GM08714 (cell line): ENCODE results near the gene OPHN1.
"Not testable (repeated sequence)": the region's sequence is repeated elsewhere in the genome, so short reads cannot be mapped to it uniquely, and the experiment has no call there.

Experiments used
- H3K4me3 ChIP-seq: fragments of 200-500 bp; sonication (Bioruptor generic); 2 replicates; pipeline ENCODE4 v1.5.1; 2014; ENCODE audit warnings: mild to moderate bottlenecking, low read length, inconsistent platforms
- ZNF274 ChIP-seq: IDR thresholded peaks from 2 replicates; pipeline ENCODE4 v1.6.1; 2012; ENCODE audit warnings: mild to moderate bottlenecking, low read depth, low read length

OPHN1 gene

GRCh38 chrX:68411729-68412128 lies 21.6 kb downstream of the OPHN1 start:
- no peak for TF ChIP-seq ZNF274
- no peak overlapping the region for H3K4me3 ChIP-seq

DNA sequence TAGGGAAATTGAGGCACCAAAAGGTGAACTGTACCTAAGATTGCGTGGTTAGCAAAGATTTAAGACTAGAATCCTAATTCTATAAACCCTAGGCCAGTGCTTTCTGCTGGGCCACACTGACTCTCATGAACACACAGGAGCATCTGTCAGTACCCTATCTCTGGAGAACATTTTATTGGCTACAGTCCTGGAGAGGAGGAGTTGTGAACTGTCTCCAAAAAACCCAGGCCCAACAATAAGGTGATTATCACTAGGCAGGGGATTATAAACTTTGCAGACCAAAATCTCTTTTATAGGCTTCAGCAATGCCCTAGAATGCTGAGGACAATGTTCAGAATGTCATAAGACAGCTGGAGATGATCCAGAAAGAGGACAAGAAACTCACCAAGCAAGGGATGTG lies 24.1 kb downstream of the OPHN1 start:
- TF ChIP-seq ZNF274: no peak
- H3K4me3 ChIP-seq: no peak overlapping the region

DNA sequence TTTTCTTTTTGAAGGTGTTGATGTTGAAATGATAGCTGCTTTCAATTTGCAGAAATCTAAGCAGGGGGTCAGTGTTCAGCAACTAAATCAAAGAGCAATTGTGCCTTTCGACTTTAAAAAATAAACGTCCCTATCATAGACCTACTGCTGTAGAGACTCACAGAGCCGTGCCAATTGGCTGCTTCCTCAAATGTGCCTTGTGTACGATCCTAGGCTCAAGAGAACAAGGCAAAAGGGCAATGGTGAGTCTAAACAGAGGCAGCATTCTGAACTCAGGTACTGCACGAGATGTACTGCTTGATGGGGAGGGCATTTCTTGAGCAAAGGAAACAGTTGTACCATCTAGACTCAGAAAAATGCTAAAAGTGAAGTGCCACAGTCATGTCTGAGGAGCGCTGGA lies 29.8 kb downstream of the OPHN1 start:
- TF ChIP-seq ZNF274: no peak
- no peak overlapping the region for H3K4me3 ChIP-seq

- TF ChIP-seq ZNF274: no peak
- H3K4me3 ChIP-seq: no peak overlapping the region
Measured at GRCh38 chrX:68403038-68403437, 30.3 kb downstream of the OPHN1 start.

DNA sequence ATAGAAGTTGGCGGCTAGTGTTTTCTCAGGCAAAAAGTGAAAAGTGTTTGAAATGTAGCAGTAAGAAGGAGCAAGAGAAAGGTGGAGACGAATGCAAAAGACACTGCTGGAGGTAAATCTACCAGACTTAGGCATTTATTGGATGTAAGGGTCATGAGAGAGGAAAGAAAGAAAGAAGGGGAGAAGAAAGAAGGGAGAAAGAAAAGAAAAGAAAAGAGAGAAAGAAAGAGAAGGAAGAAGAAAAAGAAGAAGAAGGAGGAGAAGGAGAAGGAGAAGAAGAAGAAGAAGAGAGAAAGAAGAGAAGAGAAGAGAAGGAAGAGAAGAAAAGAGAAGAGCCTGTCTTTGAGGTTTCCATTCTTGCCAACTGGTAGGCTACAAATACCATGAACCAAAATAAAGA lies 31.2 kb downstream of the OPHN1 start:
- no peak for TF ChIP-seq ZNF274
- H3K4me3 ChIP-seq: no peak overlapping the region

DNA sequence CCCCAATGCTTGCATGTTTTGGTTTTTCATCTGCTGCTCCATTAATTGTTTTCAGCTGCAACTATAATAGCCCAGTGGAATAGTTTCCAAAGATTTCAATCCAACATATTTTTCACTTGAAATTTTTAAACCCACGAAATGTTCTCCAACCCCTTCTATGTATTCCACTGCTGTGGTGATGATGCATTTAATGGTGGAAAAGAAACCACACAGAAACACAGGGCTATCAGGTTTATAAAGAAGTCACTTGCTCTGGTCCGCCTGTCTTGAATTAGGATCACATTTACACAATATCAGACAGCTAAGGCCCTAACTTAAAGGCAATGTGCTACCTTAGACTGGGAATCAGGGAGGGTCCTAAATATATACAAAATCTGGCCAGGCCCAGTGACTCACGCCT lies 35.0 kb downstream of the OPHN1 start:
- TF ChIP-seq ZNF274: no peak
- H3K4me3 ChIP-seq: no peak overlapping the region

GRCh38 chrX:68396953-68397352 lies 36.3 kb downstream of the OPHN1 start:
- H3K4me3 ChIP-seq: no peak overlapping the region
- no peak for TF ChIP-seq ZNF274

- H3K4me3 ChIP-seq: not testable (repeated sequence)
Measured at GRCh38 chrX:68389419-68389960, 43.8 kb downstream of the OPHN1 start.

DNA sequence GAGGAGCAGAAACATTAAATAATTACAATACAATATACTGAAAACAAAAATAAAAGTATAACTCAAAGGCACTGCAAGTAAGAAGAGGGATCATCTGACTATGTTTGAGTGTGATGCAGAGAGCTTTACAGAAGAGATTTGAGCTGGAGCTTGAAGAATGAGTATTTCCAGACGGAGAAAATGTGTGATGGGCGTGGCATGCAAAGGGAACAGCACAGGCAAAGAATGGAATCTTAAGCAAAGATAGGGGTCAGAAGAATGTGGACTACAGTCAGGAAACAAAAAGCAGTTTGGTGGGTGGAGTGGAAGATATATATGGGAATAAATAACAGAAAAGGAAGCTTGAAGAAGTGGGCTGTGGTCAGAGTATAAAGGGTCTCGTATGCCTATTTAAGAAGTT lies 45.5 kb downstream of the OPHN1 start:
- H3K4me3 ChIP-seq: no peak overlapping the region
- TF ChIP-seq ZNF274: no peak

DNA sequence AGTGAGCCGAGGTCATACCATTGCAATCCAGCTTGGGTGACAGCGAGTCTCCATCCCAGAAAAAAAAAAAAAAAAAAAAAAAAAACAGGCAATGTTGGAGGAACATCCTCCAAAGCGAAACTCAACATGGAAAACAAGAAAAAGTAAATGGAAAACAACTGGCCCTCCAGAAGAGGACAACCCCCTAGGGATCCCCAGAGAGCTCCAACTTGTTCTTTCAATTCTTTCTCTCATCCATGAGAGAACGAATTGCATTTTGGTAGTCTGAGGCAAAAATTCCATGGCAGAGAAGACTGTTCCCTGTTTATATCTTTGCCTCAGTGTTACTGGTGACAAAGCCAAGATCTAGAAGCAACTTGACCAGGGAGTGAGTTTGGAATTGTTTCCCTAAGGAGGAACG lies 49.8 kb downstream of the OPHN1 start:
- TF ChIP-seq ZNF274: no peak
- H3K4me3 ChIP-seq: no peak overlapping the region

- H3K4me3 ChIP-seq: not testable (repeated sequence)
Measured at GRCh38 chrX:68377579-68377978, 55.7 kb downstream of the OPHN1 start.

GRCh38 chrX:68376373-68376772 lies 56.9 kb downstream of the OPHN1 start:
- H3K4me3 ChIP-seq: no peak overlapping the region
- TF ChIP-seq ZNF274: no peak

DNA sequence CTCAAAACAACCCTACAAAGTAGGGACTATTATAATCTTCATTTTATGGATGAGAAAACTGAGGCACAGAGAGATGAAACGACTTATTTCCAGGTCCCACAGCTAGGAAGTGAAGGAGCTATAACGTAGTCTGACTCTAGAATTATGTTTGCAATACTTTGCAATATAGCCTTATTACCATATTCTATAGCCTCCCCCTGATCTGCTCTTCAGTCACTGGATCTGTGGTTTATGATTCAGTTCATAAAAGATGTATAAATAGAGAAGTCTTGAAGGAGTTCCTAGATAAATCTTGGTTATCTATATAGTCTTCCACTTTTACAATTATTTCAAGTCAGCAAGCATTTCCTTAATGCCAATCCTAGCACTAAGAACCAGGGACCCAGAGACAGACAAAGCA lies 57.5 kb downstream of the OPHN1 start:
- no peak overlapping the region for H3K4me3 ChIP-seq
- TF ChIP-seq ZNF274: no peak

DNA sequence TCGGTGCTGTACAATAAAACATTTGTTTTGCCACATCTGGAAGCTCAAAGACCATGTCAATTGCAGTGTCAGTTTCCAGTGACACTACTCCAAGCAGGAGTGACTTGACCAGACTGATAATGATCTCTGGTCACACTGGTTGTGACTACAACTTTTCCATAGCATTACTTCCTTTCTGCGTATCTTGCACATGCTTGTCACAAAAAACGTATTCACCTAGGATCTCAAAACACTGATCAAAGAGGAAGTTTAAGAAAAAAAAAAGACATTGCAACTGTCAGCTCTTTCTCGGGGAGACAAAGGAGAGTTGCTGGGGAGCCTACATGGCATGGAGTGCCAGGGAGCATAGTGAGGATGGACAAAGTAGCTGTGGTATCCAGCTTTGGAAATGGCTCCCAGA lies 60.6 kb downstream of the OPHN1 start:
- no peak overlapping the region for H3K4me3 ChIP-seq
- no peak for TF ChIP-seq ZNF274

DNA sequence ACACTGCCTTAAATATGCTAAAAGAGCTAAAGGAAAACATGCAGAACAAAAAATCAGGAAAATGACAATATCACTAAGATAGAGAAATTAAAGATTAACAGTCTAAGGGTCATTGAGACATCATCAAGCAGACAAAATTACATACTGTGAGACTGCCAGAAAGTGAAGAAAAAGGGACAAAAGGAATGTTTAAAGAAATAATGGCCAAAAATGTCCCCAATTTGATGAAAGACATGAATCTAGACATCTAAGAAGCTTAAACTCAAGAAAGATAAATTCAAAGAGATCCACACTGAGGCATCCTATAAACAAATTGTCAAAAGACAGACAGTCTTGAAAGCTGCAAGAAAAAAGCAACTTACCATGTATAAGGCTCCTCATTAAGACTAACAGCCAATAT lies 63.7 kb downstream of the OPHN1 start:
- no peak overlapping the region for H3K4me3 ChIP-seq
- TF ChIP-seq ZNF274: no peak

GRCh38 chrX:68365341-68365740 lies 68.0 kb downstream of the OPHN1 start:
- no peak overlapping the region for H3K4me3 ChIP-seq
- TF ChIP-seq ZNF274: no peak

DNA sequence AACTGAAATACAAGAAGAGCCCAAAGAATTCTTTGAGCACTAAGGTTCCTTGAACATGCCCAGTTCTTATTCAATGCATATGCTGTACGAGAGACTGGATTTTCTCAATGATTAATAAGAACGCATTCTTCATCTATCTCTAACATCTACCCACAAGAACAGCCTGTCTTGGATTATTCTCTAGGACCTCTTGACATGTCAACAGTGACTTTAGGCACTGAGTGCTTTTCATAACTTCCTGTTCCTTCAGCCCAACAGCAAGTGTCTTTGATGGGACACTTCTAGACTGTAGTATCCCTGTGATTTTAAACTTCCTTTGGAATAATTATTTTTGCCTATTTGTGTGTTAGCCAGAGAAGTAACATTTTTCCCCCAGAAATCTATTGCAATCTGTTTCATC lies 69.3 kb downstream of the OPHN1 start:
- H3K4me3 ChIP-seq: no peak overlapping the region
- TF ChIP-seq ZNF274: no peak
